Measurements from ENCODE around the gene DGCR2. TPM values are rescaled to one million over a fixed set of nuclear protein-coding genes. Genes with fewer than 3 reads are reported as not detected.

Gene DGCR2
- total and polyA plus RNA-seq, 2 of the 4 experiments (the other 2 are of a cell fraction) = 17.2 to 35.4 TPM

GRCh38 chr22:19035474-19036228, 86.6 kb downstream of the DGCR2 start:
- no peak for TF ChIP-seq MAFK (IDR thresholded peaks at IDR 0.05; ENCODE audit: low read depth, low read length)
- TF ChIP-seq MXI1 (IDR thresholded peaks at IDR 0.05; ENCODE audit: borderline replicate concordance, low read depth, low read length) = no peak
- TF ChIP-seq RCOR1 (IDR thresholded peaks at IDR 0.05; ENCODE audit: insufficient replicate concordance, low read length) = no peak
- TF ChIP-seq BHLHE40 (IDR thresholded peaks at IDR 0.05; ENCODE audit: low read depth, low read length) = no peak
- TF ChIP-seq RAD21 (IDR thresholded peaks at IDR 0.05; ENCODE audit: low read length) = no peak
- TF ChIP-seq SMC3 (IDR thresholded peaks at IDR 0.05; ENCODE audit: low read depth, low read length) = no peak
- TF ChIP-seq ELK1 (IDR thresholded peaks at IDR 0.05; ENCODE audit: borderline replicate concordance, low read depth, low read length) = no peak
- no peak for TF ChIP-seq CHD1 (IDR thresholded peaks at IDR 0.05; ENCODE audit: low read depth, low read length)
- TF ChIP-seq FOS (IDR thresholded peaks at IDR 0.05; ENCODE audit: low read depth, low read length) = no peak
- no peak for TF ChIP-seq CEBPB (IDR thresholded peaks at IDR 0.05; ENCODE audit: low read depth, low read length)
- no peak for TF ChIP-seq MAZ (IDR thresholded peaks at IDR 0.05; ENCODE audit: borderline replicate concordance, low read depth, low read length)
- no peak for TF ChIP-seq USF2 (IDR thresholded peaks at IDR 0.05; ENCODE audit: low read depth, low read length)
- no peak for TF ChIP-seq CTCF (conservative IDR thresholded peaks at IDR 0.05; ENCODE audit: low read depth, low read length)
- no peak for TF ChIP-seq POLR2A (IDR thresholded peaks at IDR 0.05; ENCODE audit: low read depth, low read length)
- no peak for TF ChIP-seq RFX5 (IDR thresholded peaks at IDR 0.05; ENCODE audit: low read depth, low read length)
- no peak for TF ChIP-seq NFE2L2 (IDR thresholded peaks at IDR 0.05; ENCODE audit: low read depth, low read length)
- Histone ChIP-seq H2BK120ac (ENCODE audit: low read depth, low read length) (no peak overlapping the region), H2BK20ac (ENCODE audit: low read depth, low read length) (no peak overlapping the region), H4K5ac (ENCODE audit: low read depth, low read length) (no peak overlapping the region), H4K91ac (ENCODE audit: insufficient read depth, low read depth, low read length) (no peak overlapping the region), H2BK15ac (ENCODE audit: low read depth, low read length) (no peak overlapping the region), H3K27ac (ENCODE audit: insufficient read depth, low read length) (no peak overlapping the region), H3K4ac (ENCODE audit: low read depth, low read length) (no peak overlapping the region), H3K23ac (ENCODE audit: low read depth, low read length) (no peak overlapping the region), H3K9me1 (ENCODE audit: insufficient read depth, low read length) (no peaks in the 10 kb centered on the region), H4K20me1 (ENCODE audit: insufficient read depth, low read length) (peaks cover 17% of the 10 kb centered on the region; the same call in 1 of the 2 replicates), H2BK5ac (ENCODE audit: low read depth, low read length, poor library complexity, severe bottlenecking) (no peak overlapping the region), H3K27me3 (ENCODE audit: control insufficient read depth, insufficient read depth, low read length) (peaks cover under 1% of the 10 kb centered on the region; the same call in 1 of the 2 replicates), H2AK9ac (replicated peaks; ENCODE audit: low read depth, low read length, poor library complexity) (peak overlapping the region; percentile 13), H3K79me1 (ENCODE audit: low read depth in 1 of 2, low read length in 2 of 2) (no peaks in the 10 kb centered on the region; a peak in 1 of 4 replicates), H3K9me3 (ENCODE audit: control insufficient read depth, insufficient read depth, low read length) (no peaks in the 10 kb centered on the region), H3K4me1 (ENCODE audit: control insufficient read depth, insufficient read depth, low read length) (no peaks in the 10 kb centered on the region), H3K9ac (ENCODE audit: low read depth, low read length) (no peak overlapping the region), H2AK5ac (ENCODE audit: low read depth, low read length) (no peak overlapping the region), H4K8ac (ENCODE audit: low read depth in 2 of 2, low read length in 2 of 2) (no peak overlapping the region), H3K4me3 (ENCODE audit: insufficient read depth, low read depth, low read length) (no peak overlapping the region), H3K18ac (ENCODE audit: low read depth, low read length) (no peak overlapping the region), H3K56ac (ENCODE audit: extremely low read depth, insufficient read depth, low read length) (no peak overlapping the region), H3K14ac (replicated peaks; ENCODE audit: low read depth, low read length) (no peak overlapping the region), H3K36me3 (ENCODE audit: control insufficient read depth, insufficient read depth, low read length) (peaks cover 16% of the 10 kb centered on the region), H3K4me2 (ENCODE audit: low read depth, low read length) (no peak overlapping the region), H2AFZ (replicated peaks; ENCODE audit: low read length, poor library complexity) (no peak overlapping the region)
- CTCF ChIA-PET = no interaction called here
- dilution Hi-C loops (cut with HindIII; ENCODE audit: low sequenced_read_pairs, unreplicated experiment) (no loop called here), intact Hi-C loops (cut with micrococcal nuclease) (no loop called here), in situ Hi-C loops (cut with MboI; ENCODE audit: low sequenced_read_pairs) (no loop called here)
- POLR2A ChIA-PET (ENCODE audit: unreplicated experiment) = no interaction called here
- ATAC-seq (ENCODE audit: low read depth) = peak; percentile 46
- WGBS, 2 experiments (ENCODE audit: extremely low coverage in 2 of 2, insufficient read length in 1 of 2) = 43% methylated on average over 4 of the region's 14 CpGs; no CpG with 5 or more reads in 1 of the 2 experiments
- no peak for DNase-seq
- no TSS peak for BruUV-seq (replicated peaks)

Data from IMR-90 (cell line).